Gastroesophageal sphincter (tissue), 3 donors: ENCODE measurements around the gene FAM168B.

ENCODE experiments used
- CTCF ChIP-seq, 4 experiments: fragments of 200-600 bp in 2 of 4; fragments of 450-650 bp in 2 of 4; sonication (generic) in 1 of 4; IDR thresholded peaks; one replicate each; pipeline ENCODE4 v1.5.1; 2017 to 2019; ENCODE audit warnings: antibody characterized with exemption in 4 of 4, mild to moderate bottlenecking in 2 of 4, moderate library complexity in 2 of 4
- POLR2A ChIP-seq, 2 donors: fragments of 450-650 bp; IDR thresholded peaks; one replicate each; pipeline ENCODE4 v1.6.1; 2017; ENCODE audit warnings: antibody characterized with exemption in 2 of 2, mild to moderate bottlenecking in 2 of 2, moderate library complexity in 1 of 2
- POLR2AphosphoS5 ChIP-seq: sonication (generic); formaldehyde crosslinking; IDR thresholded peaks from one replicate; pipeline ENCODE4 v1.6.1; 2017; ENCODE audit warnings: antibody characterized with exemption

GRCh38 chr2:131034122-131035051 is 58.9 kb downstream of the FAM168B start:
- TF ChIP-seq POLR2AphosphoS5 = no peak
- no peak for TF ChIP-seq CTCF (IDR thresholded peaks at IDR 0.05)
- TF ChIP-seq POLR2A (IDR thresholded peaks at IDR 0.05) = no peak
